Hematopoietic multipotent progenitor cell (in vitro differentiated cells): ENCODE results near the gene ZNF669. TPM values are rescaled to one million over a fixed set of nuclear protein-coding genes. Genes with fewer than 3 reads are reported as not detected.

Experiments used
- DNase-seq, 3 donors: peaks; one replicate each; pipeline ENCODE4 v3.0.0-alpha.2; 2011 to 2015; ENCODE audit warnings: low read depth in 2 of 3, low spot score in 2 of 3
- total RNA-seq: library from RNA; depleted of rRNA; stranded (reverse); fragments of >200 nt; gene quantifications from one replicate; pipeline ENCODE4 v1.2.3, GENCODE V29; 2012

Gene ZNF669
- total RNA-seq, 1 donor, result 15.6 TPM

DNA sequence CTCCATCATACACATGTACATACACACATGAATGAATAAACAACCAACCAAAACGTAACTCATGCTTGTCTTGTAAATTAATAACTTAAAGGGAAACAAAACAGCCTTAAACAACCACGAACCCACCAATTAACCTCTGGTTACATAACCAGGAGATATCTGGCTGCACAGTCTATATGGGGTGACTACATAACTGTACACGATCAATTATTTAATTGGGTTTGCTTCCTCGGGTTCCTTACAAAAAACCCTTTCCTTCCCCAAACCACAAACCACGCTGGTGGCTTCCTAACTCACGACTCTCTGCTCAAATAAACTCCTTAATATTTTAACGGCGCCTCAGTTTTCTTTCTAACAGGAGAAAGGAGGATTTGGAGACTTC is 26.3 kb downstream of the ZNF669 start:
- peak in 2 of 3 donors; percentile 22 to 34 for DNase-seq

GRCh38 chr1:247077213-247077612 is 26.9 kb downstream of the ZNF669 start:
- DNase-seq, result peak in 2 of 3 donors; percentile 5 to 26

DNA sequence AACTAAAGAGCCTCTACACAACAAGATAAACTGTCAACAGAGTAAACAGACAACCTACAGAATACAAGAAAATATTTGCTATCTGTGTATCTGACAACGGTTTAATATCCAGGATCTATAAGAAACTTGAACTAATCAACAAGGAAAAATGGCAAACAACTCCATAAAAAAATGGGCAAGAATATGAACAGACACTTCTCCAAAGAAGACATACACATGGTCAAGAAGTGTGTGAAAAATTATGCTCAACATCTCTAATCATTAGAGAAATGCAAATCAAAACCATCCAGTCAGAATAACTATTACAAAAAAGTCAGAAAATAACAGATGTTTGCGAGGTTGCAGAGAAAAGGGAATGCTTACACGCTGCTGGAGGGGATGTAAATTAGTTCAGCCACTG is 33.5 kb downstream of the ZNF669 start:
- DNase-seq, result no peak

DNA sequence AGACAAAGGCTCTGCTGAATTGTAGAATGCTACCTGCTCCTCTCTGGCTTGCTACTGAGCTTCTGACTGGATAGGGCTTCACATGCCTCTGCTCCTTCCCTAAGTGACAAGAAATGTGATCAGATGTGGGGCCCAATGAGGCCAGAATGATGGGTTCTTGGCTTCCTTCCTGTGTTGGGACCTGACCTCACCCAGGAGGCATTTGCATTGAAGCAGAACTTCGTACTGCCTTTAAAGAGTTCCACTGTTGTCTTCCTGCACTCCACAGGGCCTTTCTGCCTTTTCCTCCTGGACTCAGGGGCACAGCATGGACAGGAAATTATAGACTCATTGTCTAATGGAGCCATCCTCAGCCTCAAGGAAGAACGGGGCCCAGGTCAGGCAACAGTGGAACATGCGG is 39.9 kb downstream of the ZNF669 start:
- no peak for DNase-seq

GRCh38 chr1:247060771-247061170 is 43.4 kb downstream of the ZNF669 start:
- no peak for DNase-seq

DNA sequence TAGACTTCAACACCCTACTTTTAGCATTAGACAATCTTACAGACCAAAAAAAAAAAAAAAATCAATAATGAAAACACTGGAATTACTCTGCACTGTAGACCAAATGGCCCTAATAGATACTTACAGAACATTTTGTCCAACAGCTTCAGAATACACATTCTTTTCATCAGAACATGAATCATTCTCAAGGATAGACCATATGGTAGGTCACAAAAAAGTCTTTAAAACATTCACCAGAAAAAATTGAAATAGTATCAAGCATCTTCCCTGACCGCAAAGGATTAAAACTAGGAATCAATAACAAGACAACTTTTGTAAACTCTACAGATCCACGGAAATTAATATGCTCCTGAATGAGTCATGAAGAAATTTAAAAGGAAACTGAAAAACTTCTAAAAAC is 48.1 kb downstream of the ZNF669 start:
- DNase-seq, result no peak

DNA sequence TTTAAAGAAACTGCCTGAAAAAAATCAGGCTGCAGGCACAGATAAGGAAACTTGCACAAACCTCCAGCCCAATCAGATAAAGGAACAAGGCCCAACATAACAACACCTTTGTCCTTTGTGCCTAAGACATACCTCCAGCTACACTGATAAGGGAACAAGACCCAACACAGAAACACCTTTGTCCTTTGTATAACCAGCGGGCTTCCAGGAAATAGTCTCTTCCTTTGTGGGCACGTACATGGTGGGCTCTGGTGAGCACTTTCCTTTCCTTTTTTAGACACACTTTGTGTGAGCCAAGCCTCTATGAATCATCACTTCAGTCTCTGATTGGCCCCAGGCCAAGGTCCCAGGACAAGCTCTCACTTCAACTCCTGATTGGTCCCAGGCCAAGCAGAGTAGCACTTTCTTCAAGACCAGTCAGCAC is 49.2 kb downstream of the ZNF669 start:
- no peak for DNase-seq

Other genes with a start within 250 kb of the ZNF669 start
- gene AHCTF1, start 172.4 kb downstream of the ZNF669 start, total RNA-seq, result 14.5 TPM
- gene ZNF695, start 96.3 kb downstream of the ZNF669 start, total RNA-seq, result 1.3 TPM
- gene ZNF670, start 25.5 kb downstream of the ZNF669 start, total RNA-seq, result 1.1 TPM
- gene ZNF124, start 67.7 kb upstream of the ZNF669 start, total RNA-seq, result 46.9 TPM
- not detected for gene VN1R5, start 151.7 kb upstream of the ZNF669 start, total RNA-seq
- gene ZNF496, start 227.5 kb upstream of the ZNF669 start, total RNA-seq, result 53.1 TPM